C4-2B (cell line): ENCODE data around the gene KISS1R.

Source experiments
- ZFX ChIP-seq: fragments of 450-650 bp; IDR thresholded peaks from 2 replicates; pipeline ENCODE4 v1.6.1; 2017
- TF ChIP-seq, protein P1 (sequence below): fragments of 450-650 bp; conservative IDR thresholded peaks from 2 replicates; pipeline ENCODE4 v1.5.1; 2017; ENCODE audit warnings: mild to moderate bottlenecking

DNA sequence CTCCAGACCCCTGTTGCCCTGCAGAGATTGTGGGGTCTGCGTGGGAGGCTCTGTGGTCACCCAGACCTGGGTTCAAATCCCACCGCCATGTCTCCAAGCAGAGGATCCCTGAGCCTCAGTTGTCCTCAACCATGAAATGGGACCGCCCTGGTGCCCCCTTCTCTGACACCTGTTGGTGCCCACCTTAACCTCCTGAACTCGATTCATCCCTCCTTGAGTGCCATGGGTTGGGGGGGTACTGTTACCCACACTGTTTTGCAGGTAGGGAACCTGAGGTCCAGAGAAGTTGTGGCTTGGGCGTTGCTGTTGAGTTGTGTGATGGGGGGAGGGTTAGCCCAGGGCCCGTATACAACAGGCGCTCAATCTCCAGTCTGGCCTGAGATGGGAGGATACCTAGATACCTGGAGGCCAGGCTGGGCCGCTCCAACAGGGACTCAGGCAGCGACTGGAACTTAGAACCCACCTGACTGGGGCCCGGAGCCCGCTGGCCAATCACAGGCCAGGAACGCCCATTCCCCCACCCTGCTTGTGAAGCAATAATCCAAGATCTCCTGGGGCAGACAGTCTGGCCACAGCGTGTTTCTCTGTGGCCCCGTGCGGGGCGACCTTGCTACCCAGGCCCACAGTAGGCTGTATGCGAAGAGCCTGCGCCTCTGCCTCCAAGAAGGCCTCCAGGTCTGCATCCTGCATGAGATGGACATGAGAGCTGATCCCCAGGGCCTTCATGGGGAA lies 11.5 kb downstream of the KISS1R start:
- TF ChIP-seq, protein P1, sequence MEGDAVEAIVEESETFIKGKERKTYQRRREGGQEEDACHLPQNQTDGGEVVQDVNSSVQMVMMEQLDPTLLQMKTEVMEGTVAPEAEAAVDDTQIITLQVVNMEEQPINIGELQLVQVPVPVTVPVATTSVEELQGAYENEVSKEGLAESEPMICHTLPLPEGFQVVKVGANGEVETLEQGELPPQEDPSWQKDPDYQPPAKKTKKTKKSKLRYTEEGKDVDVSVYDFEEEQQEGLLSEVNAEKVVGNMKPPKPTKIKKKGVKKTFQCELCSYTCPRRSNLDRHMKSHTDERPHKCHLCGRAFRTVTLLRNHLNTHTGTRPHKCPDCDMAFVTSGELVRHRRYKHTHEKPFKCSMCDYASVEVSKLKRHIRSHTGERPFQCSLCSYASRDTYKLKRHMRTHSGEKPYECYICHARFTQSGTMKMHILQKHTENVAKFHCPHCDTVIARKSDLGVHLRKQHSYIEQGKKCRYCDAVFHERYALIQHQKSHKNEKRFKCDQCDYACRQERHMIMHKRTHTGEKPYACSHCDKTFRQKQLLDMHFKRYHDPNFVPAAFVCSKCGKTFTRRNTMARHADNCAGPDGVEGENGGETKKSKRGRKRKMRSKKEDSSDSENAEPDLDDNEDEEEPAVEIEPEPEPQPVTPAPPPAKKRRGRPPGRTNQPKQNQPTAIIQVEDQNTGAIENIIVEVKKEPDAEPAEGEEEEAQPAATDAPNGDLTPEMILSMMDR, result no peak
- TF ChIP-seq ZFX, result no peak
